IPS DF 4.7 (cell line): ENCODE results near the gene RAB44.
"Not testable (repeated sequence)": the region's sequence is repeated elsewhere in the genome, so short reads cannot be mapped to it uniquely, and the experiment has no call there.

Source experiments
- DNase-seq: peaks from one replicate; pipeline ENCODE4 v3.0.0-alpha.2; 2013; ENCODE audit warnings: low spot score; ENCODE audit errors: extremely low read depth

RAB44 gene

DNA sequence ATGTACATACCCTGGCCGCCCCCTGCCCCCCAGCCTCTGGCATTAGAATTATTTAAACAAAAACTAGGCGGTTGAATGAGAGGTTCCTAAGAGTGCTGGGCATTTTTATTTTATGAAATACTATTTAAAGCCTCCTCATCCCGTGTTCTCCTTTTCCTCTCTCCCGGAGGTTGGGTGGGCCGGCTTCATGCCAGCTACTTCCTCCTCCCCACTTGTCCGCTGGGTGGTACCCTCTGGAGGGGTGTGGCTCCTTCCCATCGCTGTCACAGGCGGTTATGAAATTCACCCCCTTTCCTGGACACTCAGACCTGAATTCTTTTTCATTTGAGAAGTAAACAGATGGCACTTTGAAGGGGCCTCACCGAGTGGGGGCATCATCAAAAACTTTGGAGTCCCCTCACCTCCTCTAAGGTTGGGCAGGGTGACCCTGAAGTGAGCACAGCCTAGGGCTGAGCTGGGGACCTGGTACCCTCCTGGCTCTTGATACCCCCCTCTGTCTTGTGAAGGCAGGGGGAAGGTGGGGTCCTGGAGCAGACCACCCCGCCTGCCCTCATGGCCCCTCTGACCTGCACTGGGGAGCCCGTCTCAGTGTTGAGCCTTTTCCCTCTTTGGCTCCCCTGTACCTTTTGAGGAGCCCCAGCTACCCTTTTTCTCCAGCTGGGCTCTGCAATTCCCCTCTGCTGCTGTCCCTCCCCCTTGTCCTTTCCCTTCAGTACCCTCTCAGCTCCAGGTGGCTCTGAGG is 11.5 kb upstream of the RAB44 start:
- no peak for DNase-seq

DNA sequence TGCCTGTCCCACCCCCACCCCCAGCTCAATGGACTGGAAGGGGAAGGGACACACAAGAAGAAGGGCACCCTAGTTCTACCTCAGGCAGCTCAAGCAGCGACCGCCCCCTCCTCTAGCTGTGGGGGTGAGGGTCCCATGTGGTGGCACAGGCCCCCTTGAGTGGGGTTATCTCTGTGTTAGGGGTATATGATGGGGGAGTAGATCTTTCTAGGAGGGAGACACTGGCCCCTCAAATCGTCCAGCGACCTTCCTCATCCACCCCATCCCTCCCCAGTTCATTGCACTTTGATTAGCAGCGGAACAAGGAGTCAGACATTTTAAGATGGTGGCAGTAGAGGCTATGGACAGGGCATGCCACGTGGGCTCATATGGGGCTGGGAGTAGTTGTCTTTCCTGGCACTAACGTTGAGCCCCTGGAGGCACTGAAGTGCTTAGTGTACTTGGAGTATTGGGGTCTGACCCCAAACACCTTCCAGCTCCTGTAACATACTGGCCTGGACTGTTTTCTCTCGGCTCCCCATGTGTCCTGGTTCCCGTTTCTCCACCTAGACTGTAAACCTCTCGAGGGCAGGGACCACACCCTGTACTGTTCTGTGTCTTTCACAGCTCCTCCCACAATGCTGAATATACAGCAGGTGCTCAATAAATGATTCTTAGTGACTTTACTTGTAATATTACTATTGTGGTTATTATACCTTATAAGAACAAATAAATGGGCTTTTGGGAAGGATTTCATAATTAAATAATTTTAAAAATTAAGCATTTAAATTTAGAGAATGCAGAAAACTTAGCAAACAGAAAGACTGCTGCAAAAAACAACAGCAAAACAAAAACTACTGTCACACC is 10.7 kb upstream of the RAB44 start:
- DNase-seq: no peak

DNA sequence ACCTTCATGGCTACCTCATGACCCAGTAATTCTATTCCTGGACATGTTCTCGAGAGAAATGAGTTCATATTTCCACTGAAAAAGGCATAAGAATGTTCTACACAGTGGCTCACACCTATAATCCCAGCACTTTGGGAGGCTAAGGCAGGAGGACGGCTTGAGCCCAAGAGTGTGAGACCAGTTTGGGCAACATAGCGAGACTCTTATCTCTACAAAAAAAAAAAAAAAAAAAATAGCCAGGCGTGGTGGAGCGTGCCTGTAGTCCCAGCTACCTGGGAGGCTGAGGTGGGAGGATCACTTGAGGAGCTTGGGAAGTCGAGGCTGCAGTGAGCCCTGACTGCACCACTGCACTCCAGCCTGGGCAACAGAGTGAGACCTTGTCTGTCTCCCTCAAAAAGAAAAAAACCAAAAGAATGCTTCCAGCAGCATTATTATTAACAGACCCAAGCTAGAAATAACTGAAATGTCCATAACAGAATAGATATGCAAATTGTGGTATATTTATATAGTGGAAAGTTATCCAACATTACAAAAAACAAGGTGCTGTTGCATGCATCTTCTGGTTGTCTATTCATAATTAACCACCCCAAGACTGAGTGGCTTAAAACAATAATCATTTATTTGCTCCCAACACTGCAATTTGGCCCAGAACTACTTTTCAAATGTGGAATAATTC is 9.4 kb upstream of the RAB44 start:
- no peak for DNase-seq

DNA sequence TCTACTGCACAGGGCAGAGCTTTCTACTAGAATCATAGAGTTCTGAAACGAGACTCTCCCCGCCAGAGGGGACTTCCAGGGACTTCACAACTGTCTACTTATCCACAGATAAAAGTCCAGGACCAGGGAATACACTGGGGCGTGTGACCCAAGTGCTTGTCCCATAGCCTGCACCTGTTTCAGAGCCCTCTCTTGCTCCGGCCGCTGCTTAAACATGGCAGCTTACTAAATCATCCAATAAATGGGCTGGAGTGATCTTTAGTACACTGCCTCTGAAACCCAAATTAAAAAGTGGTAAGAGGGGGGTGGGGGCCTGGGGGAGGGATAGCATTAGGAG is 8.9 kb upstream of the RAB44 start:
- no peak for DNase-seq

DNA sequence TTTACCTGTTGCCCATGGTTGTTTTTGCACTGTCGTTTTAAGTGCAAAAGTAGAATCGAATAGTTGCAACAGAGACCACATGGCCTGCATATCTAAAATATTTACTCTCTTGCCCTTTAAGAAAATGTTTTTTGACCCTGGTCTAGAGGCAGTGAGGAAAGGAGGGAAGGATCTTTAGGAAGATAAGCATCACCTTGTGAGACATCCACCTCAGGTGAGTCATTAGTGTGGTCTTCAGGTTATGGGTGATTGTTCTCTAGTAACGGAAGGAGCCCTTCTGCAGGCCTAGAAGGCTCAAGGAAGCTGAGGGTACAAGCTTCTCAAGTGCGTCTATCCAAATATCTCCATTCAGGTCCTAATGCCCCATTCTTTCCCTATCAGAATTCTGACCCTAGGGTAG is 6.6 kb upstream of the RAB44 start:
- DNase-seq: no peak

DNA sequence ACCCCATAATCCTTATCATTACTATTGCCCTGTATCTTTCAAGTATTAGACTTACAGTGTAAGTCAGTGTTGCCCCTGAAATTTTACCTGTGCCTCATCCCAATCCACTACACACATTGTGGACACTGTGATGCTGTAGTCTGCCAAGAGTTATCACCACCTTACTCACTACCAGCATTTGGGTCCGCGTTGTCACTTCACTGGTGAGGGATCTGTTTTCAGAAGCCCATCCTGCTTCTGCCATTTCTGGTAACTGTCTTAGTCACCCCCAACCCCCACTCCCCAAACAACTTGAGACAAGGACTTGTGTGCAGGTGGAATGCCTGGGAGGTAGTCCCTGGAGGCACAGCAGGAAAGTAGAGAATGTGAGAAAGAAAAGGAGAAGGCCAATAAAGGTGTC is 6.0 kb upstream of the RAB44 start:
- DNase-seq: no peak

DNA sequence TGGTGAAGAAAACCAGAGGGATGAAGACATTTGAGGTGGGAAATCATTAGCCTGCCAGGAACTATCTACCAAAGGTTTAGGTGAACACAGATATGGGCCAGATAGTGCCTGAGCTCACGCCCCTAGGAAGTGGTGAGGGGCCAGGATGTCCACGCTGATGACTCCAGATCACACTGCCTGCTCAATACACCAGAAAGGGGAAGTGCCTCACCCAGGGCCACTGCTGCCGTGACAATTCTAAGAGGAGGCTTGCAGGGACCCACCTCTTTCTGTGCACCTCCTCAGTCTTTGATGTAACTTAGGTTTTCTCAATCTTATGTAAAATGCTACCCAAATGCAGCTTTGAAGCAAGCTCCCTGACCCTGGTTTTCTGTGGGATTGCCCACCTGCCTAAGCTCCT is 5.4 kb upstream of the RAB44 start:
- no peak for DNase-seq

DNA sequence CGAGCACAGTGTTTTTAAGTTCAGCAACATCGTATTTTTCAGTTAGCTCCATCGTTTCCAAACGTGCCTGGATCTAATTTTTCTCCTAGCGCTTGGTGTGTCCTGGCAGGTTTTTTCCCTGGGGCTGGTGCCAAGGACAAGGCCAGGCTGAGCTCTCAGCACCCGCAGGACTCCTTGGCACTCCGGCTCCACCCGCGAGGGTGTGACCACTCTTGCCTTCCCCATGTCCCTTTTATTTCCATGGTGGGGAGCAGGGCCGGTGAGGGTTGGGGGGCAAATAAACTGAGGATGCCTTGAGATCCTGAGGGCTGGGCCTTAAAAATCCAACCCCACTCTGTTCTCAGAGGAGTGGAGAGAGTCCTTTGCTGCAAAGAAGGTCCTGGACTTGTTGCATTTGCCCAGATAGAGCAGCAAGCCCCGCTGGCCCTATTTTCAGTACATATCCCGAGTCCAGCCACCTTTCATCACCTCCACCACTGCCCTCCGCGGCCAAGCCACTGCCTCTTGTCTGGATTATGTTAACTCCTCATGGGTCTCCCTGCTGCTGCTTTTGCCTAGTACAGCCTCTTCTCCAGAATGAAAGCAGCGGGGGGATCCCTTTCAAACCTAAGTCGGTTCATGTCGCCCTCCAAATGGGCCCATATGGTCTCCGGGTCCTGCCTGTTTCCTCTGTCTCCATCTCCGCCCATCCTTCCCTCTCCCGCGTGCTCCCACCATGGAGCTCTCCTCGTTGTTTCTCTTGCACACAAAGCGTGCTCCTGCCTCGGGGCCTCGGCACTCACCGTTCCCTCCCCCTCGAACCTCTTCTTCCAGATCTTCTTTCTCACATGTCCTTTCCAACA is 4.5 kb upstream of the RAB44 start:
- DNase-seq: no peak

DNA sequence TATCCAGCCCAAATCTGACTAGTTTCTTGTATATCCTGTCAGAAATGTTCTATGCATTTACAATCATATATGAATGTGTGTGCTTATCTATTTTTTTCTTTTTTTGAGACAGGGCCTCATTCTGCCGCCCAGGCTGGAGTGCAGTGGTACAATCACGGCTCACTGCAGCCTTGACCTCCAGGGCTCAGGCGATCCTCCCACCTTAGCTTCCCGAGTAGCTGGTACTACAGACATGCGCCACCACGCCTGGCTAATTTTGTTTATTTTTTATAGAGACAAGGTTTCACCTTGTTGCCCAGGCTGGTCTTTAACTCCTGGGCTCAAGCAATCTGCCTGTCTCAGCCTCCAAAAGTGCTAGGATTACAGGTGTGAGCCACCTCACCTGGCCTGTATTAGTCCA is 3.0 kb upstream of the RAB44 start:
- DNase-seq: no peak

DNA sequence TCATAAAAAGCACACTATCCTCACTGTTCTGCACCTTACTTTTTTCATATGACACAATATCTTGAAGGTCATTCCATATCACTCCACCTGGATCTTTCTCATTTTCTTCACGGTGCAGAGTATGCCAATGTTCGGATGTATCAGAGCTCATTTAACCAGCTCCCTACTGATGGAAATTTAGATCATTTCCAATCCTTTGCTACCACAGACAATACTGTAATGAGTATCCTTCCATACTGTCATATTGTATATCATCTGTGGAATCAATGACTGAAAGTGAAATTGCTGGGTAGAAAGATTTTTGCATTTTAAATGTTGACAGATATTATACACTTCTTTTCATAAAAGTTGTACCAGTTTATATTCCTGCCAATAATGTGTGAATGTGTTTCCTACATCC is 2.2 kb upstream of the RAB44 start:
- no peak for DNase-seq

DNA sequence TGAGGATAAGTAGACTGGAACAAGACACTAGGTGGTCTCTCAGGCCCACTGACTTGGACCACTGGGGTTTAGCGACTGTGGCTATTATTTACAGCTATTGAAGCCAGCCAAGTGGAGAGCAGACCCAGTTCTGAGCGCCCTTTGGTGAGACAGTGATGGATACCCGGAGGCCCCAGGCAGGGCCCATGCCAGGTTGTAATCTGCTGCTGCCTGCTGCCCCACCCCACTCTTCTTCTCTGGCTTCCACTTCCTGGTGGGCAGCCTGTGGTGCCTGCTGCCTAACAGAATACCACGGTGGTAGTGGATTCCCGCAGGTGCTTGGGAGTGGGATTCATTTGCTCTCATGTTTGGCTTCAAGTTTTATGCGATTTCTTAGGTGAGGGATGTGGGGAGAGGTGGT is 570 bp downstream of the RAB44 start:
- no peak for DNase-seq

DNA sequence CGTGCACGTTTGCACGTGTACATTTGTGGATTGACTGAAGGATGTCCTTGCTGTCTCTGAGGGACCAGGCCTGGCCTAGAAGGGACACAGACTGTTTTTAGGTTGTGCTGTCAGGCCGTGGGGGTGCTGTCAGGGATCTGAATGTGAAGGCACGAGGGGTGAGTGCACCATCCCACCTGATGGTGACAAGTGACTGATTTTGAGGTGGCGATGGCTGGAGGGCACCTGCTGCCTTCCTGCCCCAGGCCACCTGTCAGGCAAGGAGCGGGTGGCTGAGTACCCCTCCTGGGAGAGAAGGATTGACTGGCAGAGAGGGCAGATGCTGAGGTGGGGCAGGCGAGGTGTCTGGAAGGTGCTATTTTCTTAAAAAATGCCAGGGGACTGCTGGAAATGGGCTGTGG is 1.2 kb downstream of the RAB44 start:
- no peak for DNase-seq

DNA sequence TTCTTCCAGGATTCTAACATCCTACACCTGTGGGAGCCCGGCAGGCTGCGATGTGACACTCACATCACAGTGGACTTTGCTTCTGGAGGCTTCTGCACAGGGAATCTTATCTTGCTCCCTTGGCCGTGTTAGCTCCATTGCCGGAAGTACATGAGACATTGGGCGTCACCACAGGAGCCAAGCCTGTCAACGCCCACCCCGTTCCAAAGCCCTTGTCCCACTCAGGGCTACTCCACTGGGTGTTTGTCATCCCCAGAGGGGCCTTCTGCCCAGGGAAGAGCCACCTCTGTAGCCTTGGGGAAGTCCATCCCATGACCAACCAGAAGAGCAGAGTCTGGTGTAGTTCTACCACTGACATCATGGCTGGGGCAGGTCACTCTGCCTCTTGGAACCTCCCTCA is 1.7 kb downstream of the RAB44 start:
- DNase-seq: no peak

DNA sequence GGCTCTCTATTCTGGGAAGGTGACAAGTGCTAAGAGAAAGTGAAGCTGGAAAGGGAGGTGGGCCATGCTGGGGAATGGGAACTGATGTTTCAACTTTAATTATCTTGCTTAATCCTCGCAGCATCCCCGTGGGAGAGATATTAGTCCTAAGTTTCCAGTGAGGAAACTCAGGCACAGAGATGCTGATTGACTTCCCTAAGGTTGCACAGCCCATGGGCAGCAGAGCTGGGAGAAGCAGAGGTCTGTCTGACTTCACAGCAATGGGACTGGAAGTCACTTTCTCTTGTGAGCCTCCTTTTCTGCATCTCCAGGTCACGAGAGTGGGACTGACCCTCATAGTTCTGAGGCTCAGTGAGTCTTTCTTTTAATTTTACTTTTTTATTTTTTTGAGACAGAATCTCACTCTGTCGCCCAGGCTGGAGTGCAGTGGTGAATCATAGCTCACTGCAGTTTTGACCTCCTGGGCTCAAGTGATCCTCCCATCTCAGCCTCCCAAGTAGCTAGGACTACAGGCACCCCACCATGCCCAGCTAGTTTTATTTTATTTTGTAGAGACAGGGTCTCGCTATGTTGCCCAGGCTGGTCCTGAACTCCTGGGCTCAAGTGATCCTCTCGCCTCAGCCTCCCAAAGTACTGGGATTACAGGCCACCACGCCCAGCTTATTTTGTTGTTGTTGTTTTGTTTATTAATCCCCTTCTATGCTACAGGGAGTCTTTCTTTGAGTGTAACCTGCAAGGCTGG is 2.6 kb downstream of the RAB44 start:
- no peak for DNase-seq

DNA sequence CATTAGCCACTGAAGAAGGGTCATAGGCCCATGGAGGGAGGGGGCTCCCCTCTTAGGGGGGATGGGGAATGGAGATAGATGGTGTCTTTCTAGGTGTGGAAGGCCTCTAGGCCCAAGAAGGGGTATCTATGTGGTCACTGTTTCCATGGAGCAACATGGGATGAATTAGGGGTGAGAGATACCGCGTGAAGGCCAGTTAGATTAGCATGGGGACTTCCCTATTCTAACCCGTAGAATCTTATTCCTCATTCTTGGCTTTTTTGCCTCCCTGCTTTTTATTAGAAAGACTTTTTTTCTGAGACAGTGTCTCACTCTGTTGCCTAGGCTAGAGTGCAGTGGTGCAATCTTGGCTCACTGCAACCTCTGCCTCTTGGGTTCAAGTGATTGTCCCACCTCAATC is 3.2 kb downstream of the RAB44 start:
- no peak for DNase-seq

DNA sequence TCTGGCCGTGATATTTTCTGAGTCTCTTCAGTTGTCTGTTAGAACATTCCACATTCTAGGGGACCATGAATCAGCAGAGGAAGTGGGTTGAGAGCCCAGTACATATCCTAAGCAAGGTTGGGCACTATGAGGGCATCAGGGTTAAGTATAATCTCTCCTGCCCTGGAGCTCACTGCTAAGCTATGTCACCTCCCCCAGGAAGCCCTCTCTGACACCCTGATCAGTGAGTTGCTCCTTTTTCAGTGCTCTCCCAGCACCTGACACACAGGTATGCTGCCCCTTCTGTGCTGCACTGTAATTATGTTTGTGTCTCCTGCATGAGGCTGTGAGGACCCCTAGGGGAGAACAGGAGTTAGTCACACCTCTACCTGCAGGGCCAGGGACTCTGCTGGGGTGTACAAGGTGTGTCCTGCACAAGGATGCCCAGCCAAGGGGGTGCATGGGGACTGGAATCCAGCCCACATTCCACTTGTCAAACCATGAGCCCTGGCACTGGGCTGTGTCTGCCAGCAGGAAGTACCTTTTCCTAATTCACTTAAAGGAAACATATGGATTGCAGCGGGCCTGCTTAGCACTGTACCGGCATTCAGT is 3.9 kb downstream of the RAB44 start:
- no peak for DNase-seq

DNA sequence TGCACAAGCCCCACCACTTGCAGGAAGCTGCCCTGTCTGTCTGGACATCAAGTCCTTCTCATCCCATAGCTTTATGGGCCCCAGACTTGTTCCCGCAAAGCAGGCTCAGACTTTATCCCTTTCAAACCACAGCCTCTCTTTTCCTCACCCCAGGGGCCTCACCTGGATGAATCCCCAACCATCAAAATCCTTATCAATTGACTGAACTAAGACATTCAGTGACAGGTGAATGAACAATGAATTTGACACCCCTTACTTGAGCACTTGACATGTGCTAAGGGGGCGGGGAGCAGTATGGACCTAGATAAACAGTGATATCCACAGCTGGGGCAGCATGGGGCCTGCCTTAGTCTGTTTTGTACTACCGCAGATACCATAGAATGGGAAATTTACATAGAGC is 5.0 kb downstream of the RAB44 start:
- DNase-seq: no peak

DNA sequence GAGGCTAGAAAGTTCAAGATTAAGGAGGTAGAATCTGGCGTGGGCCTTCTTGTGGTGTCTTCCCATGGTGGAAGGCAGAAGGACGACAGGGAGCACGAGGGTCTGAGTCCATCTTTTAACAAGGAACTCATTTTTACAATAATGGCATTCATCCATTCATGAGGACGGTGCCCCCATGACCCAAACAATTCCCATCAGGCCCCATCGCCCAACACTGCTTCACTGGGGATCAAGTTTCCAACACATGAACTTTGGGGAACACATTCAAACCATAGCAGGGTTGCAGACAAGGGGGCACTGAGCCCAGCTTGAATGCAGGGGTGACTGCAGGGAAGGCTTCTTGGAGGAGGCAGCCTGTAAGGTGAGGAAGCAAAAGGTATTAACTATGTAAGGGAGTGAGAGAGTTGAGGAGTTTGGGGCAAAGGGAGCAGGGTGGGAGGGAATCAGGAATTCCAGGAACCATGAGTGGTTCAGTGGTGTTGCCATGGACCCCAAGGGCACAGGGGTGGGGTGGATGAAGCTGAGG is 5.5 kb downstream of the RAB44 start:
- no peak for DNase-seq

DNA sequence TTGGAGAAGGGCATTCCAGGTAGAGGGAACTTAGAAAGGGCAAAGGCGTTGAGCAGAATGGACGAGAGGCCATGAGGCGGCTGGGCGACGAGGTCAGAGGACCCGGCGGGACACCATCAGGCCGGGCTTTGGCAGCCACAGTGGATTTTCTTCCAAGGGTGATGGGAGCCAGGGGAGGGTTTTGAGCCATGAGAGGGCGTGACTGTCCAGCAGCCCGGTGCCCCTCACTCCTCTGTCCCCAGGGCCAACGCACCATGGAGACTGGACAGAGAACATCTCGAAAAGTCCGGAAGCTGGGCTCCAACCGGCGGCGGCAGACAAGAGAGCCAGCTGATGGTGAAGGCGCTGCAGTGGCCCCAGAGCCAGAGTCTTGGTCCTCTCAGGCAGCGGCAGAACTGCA is 6.4 kb downstream of the RAB44 start:
- DNase-seq: no peak

DNA sequence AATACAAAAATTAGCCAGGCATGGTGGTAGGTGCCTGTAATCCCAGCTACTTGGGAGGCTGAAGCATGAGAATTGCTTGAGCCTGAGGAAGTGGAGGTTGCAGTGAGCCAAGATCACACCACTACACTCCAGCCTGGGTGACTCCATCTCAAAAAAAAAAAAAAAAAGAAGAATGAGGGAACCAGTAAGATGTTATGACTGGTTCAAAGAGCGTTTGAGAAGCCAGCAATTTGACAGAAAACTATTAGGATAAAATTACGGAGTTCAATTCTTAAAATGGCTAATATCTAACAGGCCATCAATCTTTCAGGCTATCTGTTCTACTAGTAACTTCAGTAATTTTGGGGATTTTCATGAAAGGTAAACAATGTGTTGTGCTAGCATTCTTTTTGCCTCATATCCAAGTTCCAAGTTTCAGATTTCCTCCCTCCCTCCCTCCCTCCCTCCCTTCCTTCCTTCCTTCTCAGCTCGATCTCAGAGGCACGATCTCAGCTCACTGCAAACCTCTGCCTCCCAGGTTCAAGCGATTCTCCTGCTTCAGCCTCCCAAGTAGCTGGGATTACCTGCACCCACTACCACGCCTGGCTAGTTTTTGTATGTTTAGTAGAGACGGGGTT is 7.4 kb downstream of the RAB44 start:
- DNase-seq: not testable (repeated sequence)
